Measurements from ENCODE around the gene S100A6. TPM values are rescaled to one million over a fixed set of nuclear protein-coding genes. Genes with fewer than 3 reads are reported as not detected.

Gene S100A6
- total and polyA plus RNA-seq, 2 experiments from 2014 or later: 683 to 2,862 TPM

DNA sequence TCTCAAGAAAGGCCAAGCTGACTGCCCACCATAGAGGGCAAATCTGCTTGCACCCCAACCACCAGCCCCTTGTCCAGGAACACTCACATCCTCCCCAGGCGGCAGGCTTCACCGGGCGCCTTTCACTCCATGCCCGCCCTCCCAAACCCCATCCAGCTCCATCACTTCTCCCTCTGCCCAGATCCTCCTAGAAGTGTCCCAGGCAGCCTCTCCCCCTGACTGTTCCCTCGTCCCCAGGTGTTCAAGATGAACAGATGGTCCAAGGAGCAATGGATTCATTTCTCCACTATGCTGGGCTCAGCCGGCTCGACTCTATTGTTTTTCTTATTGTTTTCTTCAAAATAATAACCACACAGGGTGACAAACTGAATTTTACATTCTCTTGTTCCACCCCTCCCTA lies 22.1 kb downstream of the S100A6 start:
- Histone ChIP-seq H4K20me1 (ENCODE audit: insufficient read depth) (no peaks in the 10 kb centered on the region), H3F3A (ENCODE audit: insufficient read depth) (peaks cover 5% of the 10 kb centered on the region; the same call in 1 of the 2 replicates), H3K9ac (no peak overlapping the region), H3K36me3 (ENCODE audit: low read depth) (no peaks in the 10 kb centered on the region), H3K79me2 (ENCODE audit: insufficient read depth) (no peaks in the 10 kb centered on the region), H3K4me1 (ENCODE audit: insufficient read depth) (peaks cover 5% of the 10 kb centered on the region; the same call in 1 of the 2 replicates), H3K9me2 (ENCODE audit: insufficient read depth) (no peaks in the 10 kb centered on the region), H3K27me3 (replicated peaks; ENCODE audit: insufficient read depth) (no peaks in the 10 kb centered on the region), H3K4me3 (no peak overlapping the region), H3K9me3 (ENCODE audit: low read depth) (no peaks in the 10 kb centered on the region), H2AFZ (no peak overlapping the region), H3K4me2 (ENCODE audit: unreplicated experiment) (no peak overlapping the region), H3K27ac (no peak overlapping the region)
- DNase-seq: no peak
- in situ Hi-C loops (cut with MboI): no loop called here
- TF ChIP-seq EZH2 (IDR thresholded peaks at IDR 0.05; ENCODE audit: insufficient read depth, poor library complexity, severe bottlenecking) (no peak), EZH2phosphoT487 (IDR thresholded peaks at IDR 0.05; ENCODE audit: insufficient read depth, low read depth) (no peak)
- 95 to 100% methylated on average over 7 of the region's 7 CpGs for WGBS, 2 experiments (ENCODE audit: low coverage in 1 of 2, low lambda C conversion rate in 2 of 2, missing lambda C conversion rate in 2 of 2)

DNA sequence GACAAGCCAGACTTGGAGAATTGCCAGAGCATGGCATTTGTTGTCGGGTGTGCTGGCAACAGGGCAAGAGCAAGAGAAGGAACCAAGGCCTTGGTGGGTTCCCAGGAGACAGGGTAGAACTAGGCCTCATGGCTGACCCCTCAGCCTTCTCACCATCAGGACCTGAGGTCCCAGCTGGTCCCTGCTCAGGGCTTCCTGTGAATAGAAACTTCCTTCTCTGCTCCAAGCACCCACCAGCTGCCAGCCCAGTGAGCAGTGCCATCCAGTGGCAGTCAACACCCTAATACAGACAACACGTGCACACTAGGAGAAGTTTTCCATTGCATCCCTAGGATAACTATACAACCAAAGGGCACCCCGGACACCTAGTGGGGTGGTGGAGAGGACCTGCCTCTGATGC lies 22.8 kb downstream of the S100A6 start:
- H3K79me2 ChIP-seq (ENCODE audit: insufficient read depth): no peaks in the 10 kb centered on the region
- H2AFZ ChIP-seq: no peak overlapping the region
- H3K4me3 ChIP-seq: no peak overlapping the region
- H3K9me3 ChIP-seq (ENCODE audit: low read depth): no peaks in the 10 kb centered on the region
- in situ Hi-C loops (cut with MboI): no loop called here
- H4K20me1 ChIP-seq (ENCODE audit: insufficient read depth): no peaks in the 10 kb centered on the region
- TF ChIP-seq EZH2 (IDR thresholded peaks at IDR 0.05; ENCODE audit: insufficient read depth, poor library complexity, severe bottlenecking) (no peak), EZH2phosphoT487 (IDR thresholded peaks at IDR 0.05; ENCODE audit: insufficient read depth, low read depth) (no peak)
- H3K36me3 ChIP-seq (ENCODE audit: low read depth): no peaks in the 10 kb centered on the region
- H3K4me2 ChIP-seq (ENCODE audit: unreplicated experiment): no peak overlapping the region
- H3K4me1 ChIP-seq (ENCODE audit: insufficient read depth): peaks cover 10% of the 10 kb centered on the region
- no peak overlapping the region for H3K9ac ChIP-seq
- peaks cover 5% of the 10 kb centered on the region; the same call in 1 of the 2 replicates for H3F3A ChIP-seq (ENCODE audit: insufficient read depth)
- no peak for DNase-seq
- no peaks in the 10 kb centered on the region for H3K27me3 ChIP-seq (replicated peaks; ENCODE audit: insufficient read depth)
- WGBS, 2 experiments (ENCODE audit: low coverage in 1 of 2, low lambda C conversion rate in 2 of 2, missing lambda C conversion rate in 2 of 2): 84 to 91% methylated on average over 3 of the region's 3 CpGs
- H3K9me2 ChIP-seq (ENCODE audit: insufficient read depth): no peaks in the 10 kb centered on the region
- H3K27ac ChIP-seq: no peak overlapping the region

- H3F3A ChIP-seq (ENCODE audit: insufficient read depth): peaks cover 22% of the 10 kb centered on the region
- TF ChIP-seq EZH2phosphoT487 (IDR thresholded peaks at IDR 0.05; ENCODE audit: insufficient read depth, low read depth) (no peak), EZH2 (IDR thresholded peaks at IDR 0.05; ENCODE audit: insufficient read depth, poor library complexity, severe bottlenecking) (no peak)
- 0 out of 2 replicates have a peak overlapping the region, but pooled peaks have one; percentile 5 for H3K27ac ChIP-seq
- 1% methylated on average over 7 of the region's 7 CpGs for WGBS, 2 experiments (ENCODE audit: low coverage in 1 of 2, low lambda C conversion rate in 2 of 2, missing lambda C conversion rate in 2 of 2)
- peak; percentile 88 for DNase-seq
- no peaks in the 10 kb centered on the region for H3K36me3 ChIP-seq (ENCODE audit: low read depth)
- peak overlapping the region; percentile 76 for H2AFZ ChIP-seq
- in situ Hi-C loops (cut with MboI): no loop called here
- peak overlapping the region; percentile 67 for H3K9ac ChIP-seq
- H3K9me2 ChIP-seq (ENCODE audit: insufficient read depth): no peaks in the 10 kb centered on the region
- H3K9me3 ChIP-seq (ENCODE audit: low read depth): no peaks in the 10 kb centered on the region
- no peaks in the 10 kb centered on the region for H3K79me2 ChIP-seq (ENCODE audit: insufficient read depth)
- H3K4me1 ChIP-seq (ENCODE audit: insufficient read depth): peaks cover 29% of the 10 kb centered on the region
- H3K4me2 ChIP-seq (ENCODE audit: unreplicated experiment): no peak overlapping the region
- H4K20me1 ChIP-seq (ENCODE audit: insufficient read depth): no peaks in the 10 kb centered on the region
- H3K4me3 ChIP-seq: no peak overlapping the region
- H3K27me3 ChIP-seq (replicated peaks; ENCODE audit: insufficient read depth): no peaks in the 10 kb centered on the region
Measured at GRCh38 chr1:153510984-153511410, 24.8 kb downstream of the S100A6 start.

DNA sequence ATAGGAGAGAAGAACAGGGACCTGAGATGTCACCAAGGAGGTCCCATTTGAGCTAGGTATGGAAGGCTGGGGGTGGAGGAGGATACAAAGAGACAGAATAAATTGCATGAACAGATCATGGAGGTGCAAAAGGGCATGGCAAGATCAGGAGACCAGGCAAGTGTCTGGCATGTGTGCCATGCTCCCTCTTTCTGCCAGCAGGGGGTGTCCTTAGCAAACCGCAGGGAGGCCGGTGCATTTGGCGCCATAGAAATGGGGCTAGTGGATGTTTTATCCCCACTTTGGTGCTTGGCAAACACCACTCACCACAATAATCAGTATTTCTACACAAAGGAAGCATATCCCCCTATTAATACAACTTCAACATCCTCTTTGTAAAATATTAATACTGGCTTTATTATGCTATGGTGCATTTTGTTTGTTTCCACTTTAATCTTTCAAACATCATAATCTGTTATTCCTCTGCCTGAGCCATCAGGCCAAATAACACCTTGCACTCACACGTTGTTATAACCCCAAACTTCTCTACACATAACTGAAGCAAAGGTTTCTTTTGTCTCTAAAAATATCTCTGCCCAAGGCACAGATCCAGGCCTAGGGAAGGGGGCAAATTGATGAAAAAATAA lies 25.9 kb downstream of the S100A6 start:
- Histone ChIP-seq H3K4me1 (ENCODE audit: insufficient read depth) (peaks cover 37% of the 10 kb centered on the region), H3K4me2 (ENCODE audit: unreplicated experiment) (no peak overlapping the region), H2AFZ (no peak overlapping the region), H4K20me1 (ENCODE audit: insufficient read depth) (no peaks in the 10 kb centered on the region), H3K9me3 (ENCODE audit: low read depth) (no peaks in the 10 kb centered on the region), H3K4me3 (no peak overlapping the region), H3K79me2 (ENCODE audit: insufficient read depth) (no peaks in the 10 kb centered on the region), H3K36me3 (ENCODE audit: low read depth) (no peaks in the 10 kb centered on the region), H3K9ac (no peak overlapping the region), H3K27ac (no peak overlapping the region), H3F3A (ENCODE audit: insufficient read depth) (peaks cover 31% of the 10 kb centered on the region), H3K27me3 (replicated peaks; ENCODE audit: insufficient read depth) (no peaks in the 10 kb centered on the region), H3K9me2 (ENCODE audit: insufficient read depth) (no peaks in the 10 kb centered on the region)
- peak; percentile 40 for DNase-seq
- WGBS, 2 experiments (ENCODE audit: low coverage in 1 of 2, low lambda C conversion rate in 2 of 2, missing lambda C conversion rate in 2 of 2): 83 to 85% methylated on average over 4 of the region's 4 CpGs
- TF ChIP-seq EZH2 (IDR thresholded peaks at IDR 0.05; ENCODE audit: insufficient read depth, poor library complexity, severe bottlenecking) (no peak), EZH2phosphoT487 (IDR thresholded peaks at IDR 0.05; ENCODE audit: insufficient read depth, low read depth) (no peak)
- in situ Hi-C loops (cut with MboI): no loop called here
